ENCODE data around the gene ZFP3.

ZFP3 gene

GRCh38 chr17:5042157-5043022, 35.9 kb upstream of the ZFP3 start:
- Histone ChIP-seq H3K9me3 (ENCODE audit: low read depth, low read length) (no peaks in the 10 kb centered on the region), H3K27ac (no peak overlapping the region), H3K4me3 (no peak overlapping the region), H3K36me3 (ENCODE audit: insufficient read depth, low read length) (no peaks in the 10 kb centered on the region), H3K9ac (ENCODE audit: insufficient read length) (no peak overlapping the region)
- TF ChIP-seq EZH2 (IDR thresholded peaks at IDR 0.05): no peak
- TF ChIP-seq POLR2AphosphoS5 (IDR thresholded peaks at IDR 0.05; ENCODE audit: borderline replicate concordance, low read depth, low read length): no peak
- no peak for DNase-seq (ENCODE audit: low read depth, low spot score)

- no peak for DNase-seq (ENCODE audit: low read depth, low spot score)
- TF ChIP-seq POLR2AphosphoS5 (IDR thresholded peaks at IDR 0.05; ENCODE audit: borderline replicate concordance, low read depth, low read length) (no peak), EZH2 (IDR thresholded peaks at IDR 0.05) (no peak), FOXP2 (optimal IDR thresholded peaks at IDR 0.05; ENCODE audit: control extremely low read depth, extremely low read length, insufficient read depth) (no peak)
- Histone ChIP-seq H3K9me3 (ENCODE audit: low read depth, low read length) (no peaks in the 10 kb centered on the region), H3K9ac (ENCODE audit: insufficient read length) (no peak overlapping the region), H3K36me3 (ENCODE audit: insufficient read depth, low read length) (no peaks in the 10 kb centered on the region), H3K4me3 (no peak overlapping the region), H3K27ac (no peak overlapping the region)
Measured at GRCh38 chr17:5043524-5043923, 34.7 kb upstream of the ZFP3 start.

GRCh38 chr17:5044630-5045029, 33.6 kb upstream of the ZFP3 start:
- H3K27ac ChIP-seq: no peak overlapping the region
- H3K9me3 ChIP-seq (ENCODE audit: low read depth, low read length): no peaks in the 10 kb centered on the region
- TF ChIP-seq EZH2 (IDR thresholded peaks at IDR 0.05): no peak
- no peak overlapping the region for H3K4me3 ChIP-seq
- no peaks in the 10 kb centered on the region for H3K36me3 ChIP-seq (ENCODE audit: insufficient read depth, low read length)
- no peak overlapping the region for H3K9ac ChIP-seq (ENCODE audit: insufficient read length)
- no peak for DNase-seq (ENCODE audit: low read depth, low spot score)

GRCh38 chr17:5045496-5045895, 32.8 kb upstream of the ZFP3 start:
- Histone ChIP-seq H3K9ac (ENCODE audit: insufficient read length) (no peak overlapping the region), H3K36me3 (ENCODE audit: insufficient read depth, low read length) (no peaks in the 10 kb centered on the region), H3K27ac (no peak overlapping the region), H3K4me3 (no peak overlapping the region), H3K9me3 (ENCODE audit: low read depth, low read length) (no peaks in the 10 kb centered on the region)
- no peak for TF ChIP-seq POLR2AphosphoS5 (IDR thresholded peaks at IDR 0.05; ENCODE audit: borderline replicate concordance, low read depth, low read length)
- no peak for TF ChIP-seq FOXP2 (optimal IDR thresholded peaks at IDR 0.05; ENCODE audit: control extremely low read depth, extremely low read length, insufficient read depth)
- TF ChIP-seq EZH2 (IDR thresholded peaks at IDR 0.05): no peak
- DNase-seq (ENCODE audit: low read depth, low spot score): no peak

- TF ChIP-seq FOXP2 (optimal IDR thresholded peaks at IDR 0.05; ENCODE audit: control extremely low read depth, extremely low read length, insufficient read depth) (no peak), EZH2 (IDR thresholded peaks at IDR 0.05) (no peak), POLR2AphosphoS5 (IDR thresholded peaks at IDR 0.05; ENCODE audit: borderline replicate concordance, low read depth, low read length) (no peak)
- Histone ChIP-seq H3K27ac (0 out of 2 replicates have a peak overlapping the region, but pooled peaks have one; percentile 31), H3K36me3 (ENCODE audit: insufficient read depth, low read length) (no peaks in the 10 kb centered on the region), H3K9ac (ENCODE audit: insufficient read length) (no peak overlapping the region), H3K4me3 (no peak overlapping the region), H3K9me3 (ENCODE audit: low read depth, low read length) (no peaks in the 10 kb centered on the region)
- DNase-seq (ENCODE audit: low read depth, low spot score): no peak
Measured at GRCh38 chr17:5047446-5047845, 30.8 kb upstream of the ZFP3 start.

GRCh38 chr17:5049314-5049841, 28.9 kb upstream of the ZFP3 start:
- no peaks in the 10 kb centered on the region for H3K9me3 ChIP-seq (ENCODE audit: low read depth, low read length)
- no peak overlapping the region for H3K9ac ChIP-seq (ENCODE audit: insufficient read length)
- no peak for DNase-seq (ENCODE audit: low read depth, low spot score)
- no peak overlapping the region for H3K4me3 ChIP-seq
- no peak for TF ChIP-seq FOXP2 (optimal IDR thresholded peaks at IDR 0.05; ENCODE audit: control extremely low read depth, extremely low read length, insufficient read depth)
- no peaks in the 10 kb centered on the region for H3K36me3 ChIP-seq (ENCODE audit: insufficient read depth, low read length)
- H3K27ac ChIP-seq: no peak overlapping the region

- Histone ChIP-seq H3K9me3 (ENCODE audit: low read depth, low read length) (no peaks in the 10 kb centered on the region), H3K4me3 (no peak overlapping the region), H3K27ac (no peak overlapping the region), H3K36me3 (ENCODE audit: insufficient read depth, low read length) (no peaks in the 10 kb centered on the region), H3K9ac (ENCODE audit: insufficient read length) (no peak overlapping the region)
- DNase-seq (ENCODE audit: low read depth, low spot score): no peak
- TF ChIP-seq POLR2AphosphoS5 (IDR thresholded peaks at IDR 0.05; ENCODE audit: borderline replicate concordance, low read depth, low read length): no peak
- no peak for TF ChIP-seq FOXP2 (optimal IDR thresholded peaks at IDR 0.05; ENCODE audit: control extremely low read depth, extremely low read length, insufficient read depth)
- no peak for TF ChIP-seq EZH2 (IDR thresholded peaks at IDR 0.05)
Measured at GRCh38 chr17:5050278-5050677, 28.0 kb upstream of the ZFP3 start.

GRCh38 chr17:5055543-5055942, 22.7 kb upstream of the ZFP3 start:
- no peak for TF ChIP-seq FOXP2 (optimal IDR thresholded peaks at IDR 0.05; ENCODE audit: control extremely low read depth, extremely low read length, insufficient read depth)
- TF ChIP-seq POLR2AphosphoS5 (IDR thresholded peaks at IDR 0.05; ENCODE audit: borderline replicate concordance, low read depth, low read length): no peak
- no peak for TF ChIP-seq EZH2 (IDR thresholded peaks at IDR 0.05)
- Histone ChIP-seq H3K4me3 (no peak overlapping the region), H3K36me3 (ENCODE audit: insufficient read depth, low read length) (no peaks in the 10 kb centered on the region), H3K9ac (ENCODE audit: insufficient read length) (no peak overlapping the region), H3K27ac (no peak overlapping the region), H3K9me3 (ENCODE audit: low read depth, low read length) (no peaks in the 10 kb centered on the region)
- DNase-seq (ENCODE audit: low read depth, low spot score): no peak

- H3K4me3 ChIP-seq: no peak overlapping the region
- DNase-seq (ENCODE audit: low read depth, low spot score): no peak
Measured at GRCh38 chr17:5065227-5065744, 13.0 kb upstream of the ZFP3 start.

More at GRCh38 chr17:5065227-5065744, 13.0 kb upstream of the ZFP3 start:
- TF ChIP-seq POLR2AphosphoS5 (IDR thresholded peaks at IDR 0.05; ENCODE audit: borderline replicate concordance, low read depth, low read length) (no peak), EZH2 (IDR thresholded peaks at IDR 0.05) (no peak), FOXP2 (optimal IDR thresholded peaks at IDR 0.05; ENCODE audit: control extremely low read depth, extremely low read length, insufficient read depth) (no peak)
- Histone ChIP-seq H3K9ac (ENCODE audit: insufficient read length) (no peak overlapping the region), H3K36me3 (ENCODE audit: insufficient read depth, low read length) (no peaks in the 10 kb centered on the region), H3K9me3 (ENCODE audit: low read depth, low read length) (no peaks in the 10 kb centered on the region), H3K27ac (no peak overlapping the region)

All from SK-N-MC (cell line).